HG02623 (cell line): ENCODE measurements around the gene UBE2D4.

Experiments used
- ATAC-seq: cut with Tn5 transposase; IDR thresholded peaks from one replicate; pipeline ENCODE4 v1.9.1; 2021; ENCODE audit warnings: moderate library complexity; ENCODE audit not compliant: unreplicated experiment

UBE2D4 gene

GRCh38 chr7:43906331-43907010 lies 19.8 kb upstream of the UBE2D4 start, which contains the start of gene URGCP:
Gene URGCP (minus strand): TSS chr7:43906596. CDS start chr7:43906575, 21 bp downstream.
- peak; percentile 68 for ATAC-seq

GRCh38 chr7:43914795-43915194 lies 11.4 kb upstream of the UBE2D4 start:
- ATAC-seq = no peak

- no peak for ATAC-seq
Measured at GRCh38 chr7:43915907-43916306, 10.3 kb upstream of the UBE2D4 start.

- ATAC-seq = no peak
Measured at GRCh38 chr7:43921423-43921822, 4.8 kb upstream of the UBE2D4 start.

- ATAC-seq = no peak
Measured at GRCh38 chr7:43922726-43923125, 3.5 kb upstream of the UBE2D4 start.

GRCh38 chr7:43926798-43927123 lies 525 bp downstream of the UBE2D4 start:
- ATAC-seq = no peak

- ATAC-seq = no peak
Measured at GRCh38 chr7:43927810-43928209, 1.6 kb downstream of the UBE2D4 start.

GRCh38 chr7:43929529-43930457 lies 3.6 kb downstream of the UBE2D4 start:
- no peak for ATAC-seq

GRCh38 chr7:43931346-43931745 lies 5.1 kb downstream of the UBE2D4 start:
- ATAC-seq = no peak

- ATAC-seq = no peak
Measured at GRCh38 chr7:43933902-43934560, 7.8 kb downstream of the UBE2D4 start.

GRCh38 chr7:43937444-43937843 lies 11.2 kb downstream of the UBE2D4 start:
- no peak for ATAC-seq

- ATAC-seq = no peak
Measured at GRCh38 chr7:43938892-43939482, 12.8 kb downstream of the UBE2D4 start.

GRCh38 chr7:43942250-43942649 lies 16.0 kb downstream of the UBE2D4 start:
- no peak for ATAC-seq

- ATAC-seq = no peak
Measured at GRCh38 chr7:43942997-43943396, 16.8 kb downstream of the UBE2D4 start.

GRCh38 chr7:43943417-43944187 lies 17.4 kb downstream of the UBE2D4 start:
- ATAC-seq = no peak

- ATAC-seq = no peak
Measured at GRCh38 chr7:43944286-43944685, 18.1 kb downstream of the UBE2D4 start.

GRCh38 chr7:43952028-43952427 lies 25.8 kb downstream of the UBE2D4 start:
- ATAC-seq = no peak

- no peak for ATAC-seq
Measured at GRCh38 chr7:43953071-43953470, 26.8 kb downstream of the UBE2D4 start.

GRCh38 chr7:43954524-43955228 lies 28.4 kb downstream of the UBE2D4 start:
- peak; percentile 91 for ATAC-seq

- ATAC-seq = no peak
Measured at GRCh38 chr7:43956027-43956426, 29.8 kb downstream of the UBE2D4 start.
